ENCODE results near the gene TMEM79. TPM values are rescaled to one million over a fixed set of nuclear protein-coding genes. Genes with fewer than 3 reads are reported as not detected.

The TMEM79 gene
- total and polyA plus RNA-seq, 2 experiments from 2014 or later: 3.4 to 8.5 TPM

DNA sequence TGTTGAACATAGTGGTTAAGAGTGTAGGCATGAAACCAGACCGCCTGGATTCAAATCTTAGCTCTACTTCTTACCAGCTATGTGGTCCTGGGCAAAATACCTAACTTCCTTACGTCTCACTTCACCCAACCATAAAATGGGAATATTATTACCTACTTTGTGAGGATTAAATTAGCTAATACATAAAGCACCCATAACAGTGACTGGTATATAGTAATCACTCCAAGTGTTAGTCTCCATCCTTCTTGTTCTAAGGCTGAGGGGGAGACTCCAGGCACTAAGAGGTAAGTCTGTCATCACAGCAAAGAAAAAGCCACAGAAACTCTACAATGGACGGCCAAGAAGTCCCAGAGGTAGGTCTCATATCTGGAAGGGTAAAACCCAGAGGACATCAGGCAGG is 4.3 kb upstream of the TMEM79 start:
- H3K4me3 ChIP-seq: no peak overlapping the region
- H3K4me1 ChIP-seq (ENCODE audit: insufficient read depth): peaks cover 17% of the 10 kb centered on the region
- DNase-seq (ENCODE audit: low spot score): no peak
- no peak overlapping the region for H2AFZ ChIP-seq
- peaks cover 7% of the 10 kb centered on the region for H3K36me3 ChIP-seq (replicated peaks; ENCODE audit: insufficient read depth, low read depth)
- peaks cover 21% of the 10 kb centered on the region for H4K20me1 ChIP-seq (ENCODE audit: insufficient read depth, poor library complexity, severe bottlenecking)
- H3K9me2 ChIP-seq (replicated peaks; ENCODE audit: insufficient read depth): no peaks in the 10 kb centered on the region
- TF ChIP-seq EZH2phosphoT487 (IDR thresholded peaks at IDR 0.05; ENCODE audit: low read depth, severe bottlenecking, unreplicated experiment): no peak
- no peaks in the 10 kb centered on the region for H3K9me3 ChIP-seq (ENCODE audit: low read depth)
- peaks cover 49% of the 10 kb centered on the region for H3K79me2 ChIP-seq
- H3K4me2 ChIP-seq: no peak overlapping the region
- WGBS (ENCODE audit: low lambda C conversion rate, missing lambda C conversion rate): 95% methylated on average over 3 of the region's 3 CpGs
- H3K27ac ChIP-seq: no peak overlapping the region
- no peaks in the 10 kb centered on the region for H3K27me3 ChIP-seq

GRCh38 chr1:156281281-156281680 is 2.8 kb upstream of the TMEM79 start:
- Histone ChIP-seq H3K27ac (peak overlapping the region; percentile 94), H2AFZ (no peak overlapping the region), H3K79me2 (peaks cover 49% of the 10 kb centered on the region), H3K9me2 (replicated peaks; ENCODE audit: insufficient read depth) (no peaks in the 10 kb centered on the region), H4K20me1 (ENCODE audit: insufficient read depth, poor library complexity, severe bottlenecking) (peaks cover 21% of the 10 kb centered on the region), H3K4me3 (peak overlapping the region; percentile 62), H3K9me3 (ENCODE audit: low read depth) (no peaks in the 10 kb centered on the region), H3K4me1 (ENCODE audit: insufficient read depth) (peaks cover 17% of the 10 kb centered on the region), H3K27me3 (no peaks in the 10 kb centered on the region), H3K36me3 (replicated peaks; ENCODE audit: insufficient read depth, low read depth) (peaks cover 7% of the 10 kb centered on the region), H3K4me2 (peak overlapping the region; percentile 89)
- TF ChIP-seq CTCF (IDR thresholded peaks at IDR 0.05; ENCODE audit: poor library complexity): no peak
- TF ChIP-seq EZH2phosphoT487 (IDR thresholded peaks at IDR 0.05; ENCODE audit: low read depth, severe bottlenecking, unreplicated experiment): no peak
- no peak for TF ChIP-seq EZH2 (IDR thresholded peaks at IDR 0.05; ENCODE audit: borderline replicate concordance)
- 47% methylated on average over 8 of the region's 8 CpGs for WGBS (ENCODE audit: low lambda C conversion rate, missing lambda C conversion rate)
- DNase-seq (ENCODE audit: low spot score): peak; percentile 45

GRCh38 chr1:156281693-156282478 is 2.2 kb upstream of the TMEM79 start:
- peak overlapping the region; percentile 75 for H2AFZ ChIP-seq
- TF ChIP-seq CTCF (IDR thresholded peaks at IDR 0.05; ENCODE audit: poor library complexity): no peak
- no peak for TF ChIP-seq EZH2 (IDR thresholded peaks at IDR 0.05; ENCODE audit: borderline replicate concordance)
- TF ChIP-seq EZH2phosphoT487 (IDR thresholded peaks at IDR 0.05; ENCODE audit: low read depth, severe bottlenecking, unreplicated experiment): no peak
- no peaks in the 10 kb centered on the region for H3K27me3 ChIP-seq
- H3K36me3 ChIP-seq (replicated peaks; ENCODE audit: insufficient read depth, low read depth): peaks cover 1% of the 10 kb centered on the region
- no peaks in the 10 kb centered on the region for H3K9me2 ChIP-seq (replicated peaks; ENCODE audit: insufficient read depth)
- H3K9me3 ChIP-seq (ENCODE audit: low read depth): no peaks in the 10 kb centered on the region
- peak overlapping the region; percentile 89 for H3K4me2 ChIP-seq
- 19% methylated on average over 17 of the region's 22 CpGs for WGBS (ENCODE audit: low lambda C conversion rate, missing lambda C conversion rate)
- peaks cover 21% of the 10 kb centered on the region for H4K20me1 ChIP-seq (ENCODE audit: insufficient read depth, poor library complexity, severe bottlenecking)
- peak overlapping the region; percentile 94 for H3K27ac ChIP-seq
- peaks cover 49% of the 10 kb centered on the region for H3K79me2 ChIP-seq
- DNase-seq (ENCODE audit: low spot score): peak; percentile 78
- peaks cover 17% of the 10 kb centered on the region for H3K4me1 ChIP-seq (ENCODE audit: insufficient read depth)
- peak overlapping the region; percentile 62 for H3K4me3 ChIP-seq

DNA sequence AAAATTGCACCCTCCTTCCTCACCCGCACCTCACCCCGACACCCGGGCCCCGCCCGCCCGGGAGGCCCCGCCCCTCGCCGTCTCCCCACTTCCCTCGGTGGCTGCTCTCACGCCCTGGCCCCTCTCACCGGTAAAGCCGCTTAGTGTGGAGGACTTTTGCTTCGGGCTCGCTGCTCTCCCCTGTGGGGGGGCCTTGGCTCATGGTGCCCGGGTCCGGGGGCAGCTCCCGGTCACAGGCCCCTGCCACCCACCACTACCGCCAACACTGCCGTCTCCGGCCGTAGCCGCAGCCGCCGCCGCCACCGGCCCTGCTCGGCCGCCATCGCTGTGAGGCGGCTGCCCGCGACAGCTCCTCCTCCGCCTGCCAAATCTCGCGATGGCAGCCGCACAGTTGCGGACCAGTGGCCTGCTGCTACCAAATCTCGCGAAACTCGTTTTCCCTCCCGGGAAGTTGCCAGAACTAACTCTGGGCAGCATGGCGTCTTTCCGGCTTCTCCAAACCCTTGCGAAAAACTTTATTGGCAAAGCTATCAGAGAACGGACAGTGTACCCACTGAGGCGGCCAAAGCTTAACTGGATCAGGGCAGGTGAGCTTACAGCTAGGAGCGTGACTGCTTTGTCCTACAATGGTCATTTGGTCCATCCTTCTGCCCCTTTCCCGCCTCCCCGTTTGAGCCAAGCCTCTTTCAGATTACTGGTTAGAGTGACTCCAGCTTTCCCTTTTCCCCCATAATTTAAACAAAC is 1.5 kb upstream of the TMEM79 start, which contains the start of gene SMG5:
TSS of gene SMG5 (minus strand) at position 347 of the 744 bp plus-strand sequence. CDS start at position 202, 145 bp downstream.
- peak; percentile 99 for DNase-seq (ENCODE audit: low spot score)
- under 1% methylated on average over 48 of the region's 50 CpGs for WGBS (ENCODE audit: low lambda C conversion rate, missing lambda C conversion rate)
- Histone ChIP-seq H3K4me2 (peak within 1 kb of the TSS; percentile 89), H4K20me1 (ENCODE audit: insufficient read depth, poor library complexity, severe bottlenecking) (peaks cover 21% of the 10 kb centered on the region), H3K9me3 (ENCODE audit: low read depth) (no peaks in the 10 kb centered on the region), H3K27ac (peak within 1 kb of the TSS; percentile 94), H3K79me2 (peaks cover 49% of the 10 kb centered on the region), H2AFZ (peak within 1 kb of the TSS; percentile 75), H3K4me3 (peak within 1 kb of the TSS; percentile 62), H3K4me1 (ENCODE audit: insufficient read depth) (peaks cover 17% of the 10 kb centered on the region), H3K27me3 (no peaks in the 10 kb centered on the region), H3K9me2 (replicated peaks; ENCODE audit: insufficient read depth) (no peaks in the 10 kb centered on the region), H3K36me3 (replicated peaks; ENCODE audit: insufficient read depth, low read depth) (no peaks in the 10 kb centered on the region)
- TF ChIP-seq EZH2 (IDR thresholded peaks at IDR 0.05; ENCODE audit: borderline replicate concordance): no peak
- TF ChIP-seq CTCF (IDR thresholded peaks at IDR 0.05; ENCODE audit: poor library complexity): no peak
- no peak for TF ChIP-seq EZH2phosphoT487 (IDR thresholded peaks at IDR 0.05; ENCODE audit: low read depth, severe bottlenecking, unreplicated experiment)

Measured in hepatocyte (in vitro differentiated cells).